Fibroblast of upper back skin (primary cell): ENCODE measurements around the gene PARD3.

Experiments
- DNase-seq: peaks from one replicate; pipeline ENCODE4 v3.0.0-alpha.2; 2013

The PARD3 gene

GRCh38 chr10:34526186-34526585, 288.9 kb downstream of the PARD3 start:
- peak; percentile 27 for DNase-seq

- DNase-seq = peak; percentile 30
These were observed 290.6 kb downstream of the PARD3 start for GRCh38 chr10:34524369-34525091.

DNA sequence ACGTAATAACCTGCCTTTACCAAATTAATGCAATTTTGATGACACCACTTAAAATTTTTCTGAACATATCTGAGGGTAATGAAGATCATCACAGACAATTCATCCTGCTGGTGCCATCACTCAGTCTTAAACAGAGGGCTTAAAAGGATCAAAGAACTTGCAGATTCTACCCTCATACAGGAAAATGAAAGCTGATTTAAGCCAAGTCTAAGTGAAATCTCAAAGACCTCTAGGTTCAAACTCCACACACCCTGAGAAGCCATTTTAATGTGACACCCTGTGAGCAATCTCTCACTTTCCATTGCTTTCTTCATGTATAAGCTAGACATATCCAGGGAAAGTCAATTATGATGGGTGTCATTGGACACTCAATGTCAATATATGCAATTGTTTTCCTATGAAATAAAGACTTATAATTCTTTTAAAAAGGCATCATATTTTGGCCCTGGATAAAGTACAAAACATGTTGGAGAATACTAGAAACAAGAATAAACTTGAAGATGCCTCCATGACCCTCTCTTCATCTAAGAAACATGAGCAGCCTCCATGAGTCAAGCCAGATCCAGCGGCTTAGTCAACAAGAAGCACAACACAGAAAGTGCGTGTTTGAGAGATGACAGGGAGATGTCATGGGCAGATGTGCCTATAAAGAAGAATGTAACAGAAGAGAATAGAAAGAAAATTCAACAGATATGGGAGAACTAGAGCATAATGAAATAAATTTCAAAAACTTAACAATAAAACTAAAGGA, 291.9 kb downstream of the PARD3 start:
- no peak for DNase-seq

DNA sequence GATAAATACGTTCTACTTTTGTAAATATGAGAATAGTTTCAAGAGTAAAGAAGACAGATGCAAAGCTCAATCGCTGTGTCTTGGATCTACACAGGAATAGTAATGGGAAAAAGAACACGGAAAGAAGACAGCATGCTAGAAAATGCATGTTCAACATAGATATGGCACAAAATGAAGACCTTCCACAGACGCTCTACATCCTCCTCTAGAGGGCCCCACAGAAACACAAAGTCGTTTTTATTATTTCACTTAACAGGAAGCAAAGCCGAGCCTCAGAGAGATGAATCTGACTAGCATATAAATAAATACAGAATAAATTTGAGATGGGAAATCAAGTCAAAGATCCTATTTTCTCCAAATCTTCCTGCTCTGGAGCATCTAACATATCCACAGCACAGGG, 292.6 kb downstream of the PARD3 start:
- DNase-seq = no peak

DNA sequence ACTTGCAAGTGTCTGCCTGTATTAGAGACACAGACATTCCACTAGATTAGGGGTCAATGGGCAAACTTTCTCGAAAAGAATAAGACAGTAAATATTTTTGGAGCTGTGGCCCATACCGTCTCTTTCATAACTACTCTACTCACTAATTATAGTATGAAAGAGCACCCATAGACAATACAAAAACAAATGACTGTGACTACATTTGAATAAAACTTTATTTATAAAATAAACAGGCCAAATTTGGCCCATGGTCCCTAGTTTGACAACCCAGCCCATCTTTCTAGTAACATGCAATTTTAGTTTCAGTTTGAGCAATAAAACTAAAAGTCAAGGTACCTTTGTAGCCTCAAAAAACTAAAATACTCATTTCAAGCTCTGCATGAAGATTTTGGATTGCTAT, 294.6 kb downstream of the PARD3 start:
- DNase-seq = no peak

GRCh38 chr10:34520084-34520483, 295.0 kb downstream of the PARD3 start:
- no peak for DNase-seq

DNA sequence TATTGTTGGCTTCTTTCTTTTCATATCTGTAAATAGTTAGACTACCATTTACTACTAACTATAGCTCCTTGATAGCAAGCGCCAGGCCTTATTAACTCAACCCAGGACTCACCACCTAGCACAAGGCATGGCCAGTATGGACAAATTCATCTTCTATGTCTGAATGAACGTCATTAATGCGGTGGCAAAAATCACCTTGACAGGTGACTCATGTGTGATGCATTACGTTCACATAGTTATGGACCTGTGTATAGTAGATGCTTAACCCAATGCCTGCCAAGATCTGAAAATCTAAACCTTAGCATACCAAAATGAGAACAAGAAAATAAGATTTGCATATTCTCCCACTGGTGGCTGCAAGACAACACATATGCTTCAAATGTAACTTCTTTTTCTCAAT, 300.8 kb downstream of the PARD3 start:
- no peak for DNase-seq

DNA sequence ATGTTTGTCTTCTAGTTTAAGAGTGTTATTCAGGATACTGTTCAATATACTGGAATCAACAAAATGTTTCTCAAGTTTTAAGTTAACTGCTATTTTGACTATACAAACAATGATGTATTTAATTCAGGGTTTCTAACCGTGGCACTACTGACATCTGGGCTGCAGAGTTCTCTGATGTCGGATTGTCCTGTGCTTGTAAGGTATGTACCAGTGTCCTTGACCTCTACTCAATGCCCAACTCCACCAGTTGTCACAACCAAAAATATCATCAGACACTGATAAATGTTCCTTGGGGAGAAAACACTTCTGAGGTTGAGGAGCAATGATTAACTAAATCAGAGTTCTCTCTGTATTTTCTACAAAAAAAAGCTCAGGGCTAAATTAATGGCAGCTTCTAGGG, 301.5 kb downstream of the PARD3 start:
- DNase-seq = no peak

GRCh38 chr10:34507217-34507616, 307.9 kb downstream of the PARD3 start:
- no peak for DNase-seq

GRCh38 chr10:34506786-34507185, 308.3 kb downstream of the PARD3 start:
- no peak for DNase-seq

DNA sequence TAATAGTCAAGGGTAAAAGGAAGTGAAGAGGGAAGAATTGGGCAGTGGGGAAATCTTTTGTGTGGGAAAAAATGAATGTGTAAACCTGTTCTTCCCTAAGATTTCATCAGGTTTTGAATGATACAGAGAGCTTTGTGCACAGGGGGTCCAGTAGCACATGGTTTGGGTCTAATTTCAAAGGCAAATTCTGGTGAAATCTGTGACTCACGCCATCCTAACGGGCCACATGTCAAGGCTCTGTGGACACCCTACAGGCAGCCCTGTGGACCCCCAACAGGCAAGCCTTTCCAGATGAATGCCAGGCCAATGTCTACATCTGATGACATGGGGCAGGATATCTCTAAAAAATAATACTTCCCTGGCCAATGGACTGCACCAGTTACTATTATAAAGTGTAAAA, 309.8 kb downstream of the PARD3 start:
- DNase-seq = peak; percentile 75

- peak; percentile 45 for DNase-seq
These were observed 310.6 kb downstream of the PARD3 start for GRCh38 chr10:34504534-34504933.

DNA sequence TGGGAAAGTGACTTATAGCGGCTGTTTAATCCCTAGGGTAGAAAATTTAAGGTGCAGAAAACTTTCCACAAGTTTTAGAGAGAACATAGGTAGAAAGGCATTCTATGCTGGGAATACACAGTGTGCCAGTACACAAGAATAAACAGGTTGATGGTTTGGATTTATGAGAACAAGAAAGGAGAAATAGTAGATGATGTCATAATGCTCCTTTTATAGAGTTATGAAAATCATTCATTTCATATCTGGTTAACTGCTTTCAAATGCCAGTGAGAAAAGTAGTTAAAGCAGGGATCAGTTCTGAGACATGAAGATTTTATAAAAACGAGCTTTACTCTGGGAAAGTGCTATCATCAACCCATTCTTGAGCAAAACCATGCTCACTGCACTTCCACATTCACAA, 311.4 kb downstream of the PARD3 start:
- DNase-seq = no peak

GRCh38 chr10:34499612-34500279, 315.4 kb downstream of the PARD3 start:
- DNase-seq = no peak

GRCh38 chr10:34498821-34499220, 316.3 kb downstream of the PARD3 start:
- peak; percentile 26 for DNase-seq

- DNase-seq = no peak
These were observed 319.2 kb downstream of the PARD3 start for GRCh38 chr10:34495938-34496337.

- DNase-seq = peak; percentile 13
These were observed 321.1 kb downstream of the PARD3 start for GRCh38 chr10:34494012-34494411.

DNA sequence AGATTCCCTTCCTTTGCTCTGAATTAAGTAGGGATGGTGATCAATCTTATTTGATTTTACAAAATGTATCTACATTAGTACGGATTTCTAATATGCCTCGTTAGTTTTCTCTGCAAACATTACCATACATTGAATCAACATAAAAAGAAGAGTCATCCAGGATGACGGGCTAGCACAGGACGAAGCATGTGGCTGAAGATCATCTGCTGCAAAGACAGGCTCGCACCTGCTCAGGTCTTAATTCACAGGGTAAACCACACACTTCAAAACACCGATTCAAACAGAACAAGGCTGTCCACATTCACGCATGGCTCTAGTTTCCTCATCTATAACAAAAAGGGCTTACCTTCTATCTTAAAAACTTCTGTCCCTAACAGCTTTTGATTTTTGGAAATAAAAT, 323.0 kb downstream of the PARD3 start:
- no peak for DNase-seq

DNA sequence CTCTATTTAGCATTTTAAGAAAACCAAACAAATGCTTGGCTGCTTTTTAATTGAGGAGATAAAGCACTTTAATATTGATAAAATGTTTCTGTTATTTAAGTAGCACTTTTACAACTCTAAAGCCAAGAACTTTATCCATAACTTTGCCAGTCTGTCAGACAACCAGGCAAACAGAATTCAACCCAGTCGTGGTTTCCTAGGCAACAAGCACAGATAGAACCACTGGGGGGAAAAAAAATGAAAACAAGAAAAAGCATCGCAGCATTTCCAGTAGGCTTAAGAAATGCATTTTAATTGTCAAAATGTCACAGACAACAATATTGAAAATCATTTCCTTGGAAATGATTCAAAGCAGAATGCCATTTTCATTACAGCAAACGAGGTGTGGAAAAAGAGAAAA, 323.4 kb downstream of the PARD3 start:
- no peak for DNase-seq

- peak; percentile 69 for DNase-seq
These were observed 324.9 kb downstream of the PARD3 start for GRCh38 chr10:34489973-34490745.

DNA sequence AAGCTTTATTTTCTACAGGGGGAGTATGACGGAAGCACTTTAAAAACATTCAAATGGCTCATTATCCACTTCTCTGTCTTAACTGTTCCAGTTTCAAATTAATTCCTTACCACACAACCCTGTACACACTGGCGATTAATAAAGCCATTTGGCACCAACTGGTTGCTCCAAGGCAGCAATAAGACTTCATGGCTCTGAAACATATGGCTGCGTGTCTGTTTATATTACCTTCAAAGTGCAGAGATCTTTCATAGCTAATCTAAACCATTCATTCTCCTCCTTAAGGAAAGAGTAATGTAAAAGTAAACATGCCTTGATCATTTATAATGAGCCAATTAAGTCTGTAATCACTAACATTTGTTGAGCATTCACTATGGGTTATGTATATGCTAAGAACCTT, 325.7 kb downstream of the PARD3 start:
- no peak for DNase-seq

GRCh38 chr10:34488476-34489130, 326.5 kb downstream of the PARD3 start:
- DNase-seq = no peak

DNA sequence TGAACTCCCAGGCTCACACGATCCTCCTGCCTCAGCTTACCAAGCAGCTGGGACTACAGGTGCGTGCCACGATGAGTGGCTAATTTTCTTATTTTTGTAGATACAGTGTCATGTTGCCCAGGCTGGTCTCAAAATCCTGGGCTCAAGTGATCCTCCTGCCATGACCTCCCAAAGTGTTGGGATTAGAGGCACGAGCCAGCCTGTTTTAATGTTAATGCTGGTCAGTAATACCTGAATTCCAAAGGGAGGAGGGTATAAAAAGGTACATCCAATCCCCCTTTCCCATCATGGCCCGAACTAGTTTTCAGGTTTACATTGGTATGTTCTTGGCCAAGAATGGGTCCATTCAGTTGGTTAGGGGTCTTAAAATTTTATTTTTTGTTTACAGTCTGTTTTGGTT, 329.1 kb downstream of the PARD3 start:
- no peak for DNase-seq
